Neural progenitor cell (in vitro differentiated cells): Measurements from ENCODE around the gene DIS3L. TPM values are rescaled to one million over a fixed set of nuclear protein-coding genes. Genes with fewer than 3 reads are reported as not detected.

Experiments
- DNase-seq: peaks from one replicate; pipeline ENCODE4 v3.0.0-alpha.2; 2016; ENCODE audit warnings: low spot score
- H2AFZ ChIP-seq: fragments of 200-600 bp; sonication (generic); replicated peaks from 2 replicates; pipeline ENCODE4 v1.6.1; 2016; ENCODE audit warnings: antibody characterized with exemption
- H3F3A ChIP-seq: fragments of 200-600 bp; sonication (generic); 2 replicates; pipeline ENCODE4 v1.6.1; 2016; ENCODE audit warnings: antibody characterized with exemption, low read depth
- H3K27ac ChIP-seq: fragments of 200-600 bp; sonication (generic); 2 replicates; pipeline ENCODE4 v1.5.1; 2016; ENCODE audit warnings: mild to moderate bottlenecking
- H3K27me3 ChIP-seq: fragments of 200-600 bp; sonication (generic); 2 replicates; pipeline ENCODE4 v1.6.1; 2016; ENCODE audit warnings: mild to moderate bottlenecking, moderate library complexity
- H3K36me3 ChIP-seq: fragments of 200-600 bp; sonication (generic); 2 replicates; pipeline ENCODE4 v1.5.1; 2016
- H3K4me1 ChIP-seq: fragments of 200-600 bp; sonication (generic); 2 replicates; pipeline ENCODE4 v1.6.1; 2016; ENCODE audit warnings: mixed run types
- H3K4me2 ChIP-seq: fragments of 200-600 bp; sonication (generic); 2 replicates; pipeline ENCODE4 v1.6.1; 2016
- H3K4me3 ChIP-seq: fragments of 200-600 bp; sonication (generic); 2 replicates; pipeline ENCODE4 v1.5.1; 2016
- H3K79me2 ChIP-seq: fragments of 200-600 bp; sonication (generic); 2 replicates; pipeline ENCODE4 v1.6.1; 2016; ENCODE audit warnings: low read depth
- H3K9ac ChIP-seq: fragments of 200-600 bp; sonication (generic); 2 replicates; pipeline ENCODE4 v1.6.1; 2016
- H3K9me3 ChIP-seq: fragments of 200-600 bp; sonication (generic); 2 replicates; pipeline ENCODE4 v1.5.1; 2016; ENCODE audit warnings: low read depth
- H4K20me1 ChIP-seq: fragments of 200-600 bp; sonication (generic); 2 replicates; pipeline ENCODE4 v1.6.1; 2016; ENCODE audit warnings: low read depth
- H3K27ac Mint-ChIP-seq: 3 replicates; pipeline ENCODE4 v1.8.0; 2021; ENCODE audit warnings: mixed read lengths
- H3K27me3 Mint-ChIP-seq: 2 replicates; pipeline ENCODE4 v1.8.0; 2022; ENCODE audit warnings: low read depth, mild to moderate bottlenecking, inconsistent platforms, moderate library complexity, mixed read lengths; ENCODE audit not compliant: insufficient read depth
- H3K36me3 Mint-ChIP-seq: 3 replicates; pipeline ENCODE4 v1.8.0; 2021; ENCODE audit warnings: mixed read lengths
- H3K4me1 Mint-ChIP-seq: 3 replicates; pipeline ENCODE4 v1.8.0; 2021; ENCODE audit warnings: mixed read lengths
- H3K4me3 Mint-ChIP-seq: 3 replicates; pipeline ENCODE4 v1.8.0; 2021; ENCODE audit warnings: mild to moderate bottlenecking, moderate library complexity, mixed read lengths
- H3K9me3 Mint-ChIP-seq: 3 replicates; pipeline ENCODE4 v1.8.0; 2020; ENCODE audit warnings: mixed read lengths
- EZH2 ChIP-seq: fragments of 200-600 bp; sonication (generic); IDR thresholded peaks from 2 replicates; pipeline ENCODE4 v1.6.1; 2017; ENCODE audit warnings: antibody characterized with exemption, mild to moderate bottlenecking, moderate library complexity
- EZH2phosphoT487 ChIP-seq: fragments of 200-600 bp; sonication (generic); IDR thresholded peaks from 2 replicates; pipeline ENCODE4 v1.6.1; 2017; ENCODE audit warnings: antibody characterized with exemption
- total RNA-seq: library from RNA; depleted of rRNA; stranded (reverse); fragments of >200 nt; gene quantifications from 2 replicates; pipeline ENCODE4 v1.2.3, GENCODE V29; 2015; ENCODE audit warnings: low replicate concordance
- TF ChIP-seq, protein P1 (sequence below): fragments of 200-600 bp; sonication (generic); IDR thresholded peaks from 2 replicates; pipeline ENCODE4 v1.5.1; 2017; ENCODE audit warnings: antibody characterized with exemption, mild to moderate bottlenecking

Gene DIS3L
- total RNA-seq, 1 donor from 2014 or later: 53.8 TPM

DNA sequence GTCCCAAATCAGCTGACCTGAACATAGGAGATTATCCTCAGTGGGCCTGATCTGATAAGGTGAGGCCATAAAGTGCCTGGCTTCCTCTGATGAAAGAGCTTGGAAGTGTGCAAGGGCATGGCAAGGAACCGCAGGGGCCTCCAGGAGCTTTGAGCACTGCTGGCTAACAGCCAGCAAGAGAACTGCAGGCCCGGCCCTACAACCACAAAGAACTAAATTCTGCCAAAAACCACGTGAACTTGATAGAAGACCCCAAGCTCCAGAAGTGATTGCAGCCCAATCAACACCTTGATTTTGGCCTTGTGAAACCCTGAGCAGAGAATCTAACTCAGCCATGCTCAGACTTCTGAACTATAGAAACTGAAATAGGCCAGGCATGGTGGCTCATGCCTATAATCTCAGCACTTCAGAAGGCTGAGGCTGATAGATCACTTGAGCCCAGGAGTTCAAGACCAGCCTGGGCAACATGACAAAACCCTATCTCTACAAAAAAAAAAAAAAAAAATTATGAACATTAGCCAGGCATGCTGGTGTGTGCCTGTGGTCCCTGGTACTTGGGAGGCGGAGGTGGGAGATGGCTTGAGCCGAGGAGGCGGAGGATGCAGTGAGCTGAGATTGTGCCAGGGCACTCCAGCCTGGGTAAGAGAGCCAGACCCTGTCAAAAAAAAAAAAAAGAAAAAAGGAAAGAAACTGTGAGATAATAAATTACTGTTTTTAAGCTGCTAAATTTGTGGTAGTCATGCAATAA is 7.7 kb upstream of the DIS3L start:
- DNase-seq: no peak
- Histone ChIP-seq H3K4me1 (peaks cover 3% of the 10 kb centered on the region), H3K79me2 (no peaks in the 10 kb centered on the region), H2AFZ (no peak overlapping the region), H3K4me3 (no peak overlapping the region), H3K4me2 (no peak overlapping the region), H3K27me3 (no peaks in the 10 kb centered on the region), H3K27ac (no peak overlapping the region), H4K20me1 (no peaks in the 10 kb centered on the region), H3K9me3 (no peaks in the 10 kb centered on the region), H3K36me3 (no peaks in the 10 kb centered on the region), H3K9ac (no peak overlapping the region), H3F3A (peaks cover 6% of the 10 kb centered on the region)
- H3K4me3 Mint-ChIP-seq: no peak overlapping the region
- no peaks in the 10 kb centered on the region for H3K9me3 Mint-ChIP-seq
- H3K36me3 Mint-ChIP-seq: no peaks in the 10 kb centered on the region
- no peak overlapping the region for H3K27ac Mint-ChIP-seq
- no peaks in the 10 kb centered on the region for H3K27me3 Mint-ChIP-seq
- H3K4me1 Mint-ChIP-seq: peaks cover 4% of the 10 kb centered on the region
- TF ChIP-seq, protein P1, sequence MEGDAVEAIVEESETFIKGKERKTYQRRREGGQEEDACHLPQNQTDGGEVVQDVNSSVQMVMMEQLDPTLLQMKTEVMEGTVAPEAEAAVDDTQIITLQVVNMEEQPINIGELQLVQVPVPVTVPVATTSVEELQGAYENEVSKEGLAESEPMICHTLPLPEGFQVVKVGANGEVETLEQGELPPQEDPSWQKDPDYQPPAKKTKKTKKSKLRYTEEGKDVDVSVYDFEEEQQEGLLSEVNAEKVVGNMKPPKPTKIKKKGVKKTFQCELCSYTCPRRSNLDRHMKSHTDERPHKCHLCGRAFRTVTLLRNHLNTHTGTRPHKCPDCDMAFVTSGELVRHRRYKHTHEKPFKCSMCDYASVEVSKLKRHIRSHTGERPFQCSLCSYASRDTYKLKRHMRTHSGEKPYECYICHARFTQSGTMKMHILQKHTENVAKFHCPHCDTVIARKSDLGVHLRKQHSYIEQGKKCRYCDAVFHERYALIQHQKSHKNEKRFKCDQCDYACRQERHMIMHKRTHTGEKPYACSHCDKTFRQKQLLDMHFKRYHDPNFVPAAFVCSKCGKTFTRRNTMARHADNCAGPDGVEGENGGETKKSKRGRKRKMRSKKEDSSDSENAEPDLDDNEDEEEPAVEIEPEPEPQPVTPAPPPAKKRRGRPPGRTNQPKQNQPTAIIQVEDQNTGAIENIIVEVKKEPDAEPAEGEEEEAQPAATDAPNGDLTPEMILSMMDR: no peak
- TF ChIP-seq EZH2 (no peak), EZH2phosphoT487 (no peak)

- no peaks in the 10 kb centered on the region for H4K20me1 ChIP-seq
- H3K27ac Mint-ChIP-seq: no peak overlapping the region
- peaks cover 1% of the 10 kb centered on the region for H3K27me3 ChIP-seq
- H3K27me3 Mint-ChIP-seq: no peaks in the 10 kb centered on the region
- H3K4me3 Mint-ChIP-seq: no peak overlapping the region
- no peaks in the 10 kb centered on the region for H3K79me2 ChIP-seq
- no peaks in the 10 kb centered on the region for H3K36me3 Mint-ChIP-seq
- TF ChIP-seq, protein P1: peak; percentile 61
- no peak for TF ChIP-seq EZH2
- H3K4me3 ChIP-seq: no peak overlapping the region
- no peak overlapping the region for H2AFZ ChIP-seq
- H3K36me3 ChIP-seq: no peaks in the 10 kb centered on the region
- H3F3A ChIP-seq: peaks cover 12% of the 10 kb centered on the region
- H3K9ac ChIP-seq: no peak overlapping the region
- no peak overlapping the region for H3K4me2 ChIP-seq
- H3K4me1 Mint-ChIP-seq: peaks cover 11% of the 10 kb centered on the region
- H3K9me3 ChIP-seq: no peaks in the 10 kb centered on the region
- DNase-seq: peak; percentile 38
- H3K9me3 Mint-ChIP-seq: no peaks in the 10 kb centered on the region
- peaks cover 3% of the 10 kb centered on the region for H3K4me1 ChIP-seq
- H3K27ac ChIP-seq: no peak overlapping the region
These were observed 5.8 kb upstream of the DIS3L start for GRCh38 chr15:66287461-66288057.

DNA sequence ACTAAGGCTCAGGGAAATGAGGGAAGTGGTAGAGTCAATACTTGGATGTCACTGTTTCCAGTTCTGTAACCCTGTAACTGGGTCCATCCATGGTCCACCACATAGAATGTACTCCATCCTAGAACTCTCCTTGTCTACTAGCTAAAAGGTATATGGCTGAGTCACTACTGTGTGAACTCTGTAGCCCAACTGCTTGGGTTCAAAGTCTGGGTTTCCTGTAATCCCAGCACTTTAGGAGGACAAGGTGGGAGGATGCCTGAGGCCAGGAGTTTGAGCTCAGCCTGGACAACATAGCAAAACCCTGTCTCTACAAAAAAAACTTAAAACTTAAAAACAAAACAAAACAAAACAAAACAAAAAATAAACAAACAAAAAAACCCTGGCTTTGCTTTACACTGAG is 5.3 kb upstream of the DIS3L start:
- H3K36me3 ChIP-seq: no peaks in the 10 kb centered on the region
- H3K27ac Mint-ChIP-seq: no peak overlapping the region
- H3K9ac ChIP-seq: no peak overlapping the region
- no peaks in the 10 kb centered on the region for H3K9me3 Mint-ChIP-seq
- peaks cover 3% of the 10 kb centered on the region for H3K4me1 ChIP-seq
- no peaks in the 10 kb centered on the region for H3K36me3 Mint-ChIP-seq
- H3K27me3 ChIP-seq: peaks cover 5% of the 10 kb centered on the region
- peaks cover 13% of the 10 kb centered on the region for H3K4me1 Mint-ChIP-seq
- DNase-seq: no peak
- no peaks in the 10 kb centered on the region for H4K20me1 ChIP-seq
- H2AFZ ChIP-seq: no peak overlapping the region
- H3K27me3 Mint-ChIP-seq: no peaks in the 10 kb centered on the region
- H3K79me2 ChIP-seq: no peaks in the 10 kb centered on the region
- H3K4me3 ChIP-seq: no peak overlapping the region
- no peak overlapping the region for H3K4me2 ChIP-seq
- H3K4me3 Mint-ChIP-seq: no peak overlapping the region
- H3K9me3 ChIP-seq: no peaks in the 10 kb centered on the region
- TF ChIP-seq EZH2 (no peak), EZH2phosphoT487 (no peak)
- TF ChIP-seq, protein P1: no peak
- H3F3A ChIP-seq: peaks cover 13% of the 10 kb centered on the region
- no peak overlapping the region for H3K27ac ChIP-seq
